HG03175 (cell line): ENCODE measurements around the gene ZNF425.
"Not testable (repeated sequence)": the region's sequence is repeated elsewhere in the genome, so short reads cannot be mapped to it uniquely, and the experiment has no call there.

ENCODE experiments used
- ATAC-seq: cut with Tn5 transposase; IDR thresholded peaks from one replicate; pipeline ENCODE4 v1.9.1; 2021; ENCODE audit warnings: mild to moderate bottlenecking, moderate library complexity; ENCODE audit not compliant: unreplicated experiment

ZNF425 gene

GRCh38 chr7:149125863-149126661 is at the start of gene ZNF425:
Gene ZNF425, minus strand, starts transcription at chr7:149126324. Its CDS starts 111 bp downstream, at chr7:149126213.
- ATAC-seq: peak; percentile 80

- no peak for ATAC-seq
Measured at GRCh38 chr7:149175150-149175549, 49.0 kb upstream of the ZNF425 start.

GRCh38 chr7:149172534-149172920 is 46.4 kb upstream of the ZNF425 start:
- no peak for ATAC-seq

- no peak for ATAC-seq
Measured at GRCh38 chr7:149171892-149172533, 45.9 kb upstream of the ZNF425 start.

GRCh38 chr7:149166630-149167352 is 40.7 kb upstream of the ZNF425 start:
- no peak for ATAC-seq

GRCh38 chr7:149166142-149166541 is 40.0 kb upstream of the ZNF425 start:
- no peak for ATAC-seq

- no peak for ATAC-seq
Measured at GRCh38 chr7:149161241-149161848, 35.2 kb upstream of the ZNF425 start.

GRCh38 chr7:149156898-149157297 is 30.8 kb upstream of the ZNF425 start:
- no peak for ATAC-seq

GRCh38 chr7:149154056-149154455 is 27.9 kb upstream of the ZNF425 start:
- ATAC-seq: no peak

GRCh38 chr7:149153346-149153745 is 27.2 kb upstream of the ZNF425 start:
- no peak for ATAC-seq

GRCh38 chr7:149150981-149151380 is 24.9 kb upstream of the ZNF425 start:
- ATAC-seq: no peak

GRCh38 chr7:149147752-149148653 is 21.9 kb upstream of the ZNF425 start:
- peak; percentile 27 for ATAC-seq

GRCh38 chr7:149147072-149147751 is 21.1 kb upstream of the ZNF425 start, which contains the start of gene ZNF398:
Gene ZNF398, plus strand, starts transcription at chr7:149147453. Its CDS starts 290 bp downstream, at chr7:149147743.
- peak; percentile 69 for ATAC-seq

- no peak for ATAC-seq
Measured at GRCh38 chr7:149145031-149145845, 19.1 kb upstream of the ZNF425 start.

- not testable (repeated sequence) for ATAC-seq
Measured at GRCh38 chr7:149144436-149144922, 18.4 kb upstream of the ZNF425 start.

GRCh38 chr7:149141893-149142292 is 15.8 kb upstream of the ZNF425 start:
- ATAC-seq: no peak

- no peak for ATAC-seq
Measured at GRCh38 chr7:149140831-149141230, 14.7 kb upstream of the ZNF425 start.

GRCh38 chr7:149136118-149136517 is 10.0 kb upstream of the ZNF425 start:
- no peak for ATAC-seq
